CD4-positive, alpha-beta T cell (primary cell): Measurements from ENCODE around the gene ELF1. TPM values are rescaled to one million over a fixed set of nuclear protein-coding genes. Genes with fewer than 3 reads are reported as not detected.
A peak's percentile ranks its signal among the peaks of the same experiment; 100 is the strongest.

Source experiments
- ATAC-seq: fragments of 200-7000 bp; cut with Tn5 transposase; one replicate; pipeline ENCODE4 v1.10.0; 2022; ENCODE audit warnings: mild to moderate bottlenecking; ENCODE audit not compliant: poor library complexity
- CTCF ChIA-PET: fragments of 350-600 bp; sonication (Branson Sonifier 250); formaldehyde crosslinking; loops from one replicate; lab custom pipeline; 2021; ENCODE audit warnings: antibody characterized with exemption, inconsistent platforms; lab: Charles Lee
- POLR2A ChIA-PET: fragments of 350-600 bp; sonication (Branson Sonifier 250); formaldehyde crosslinking; loops from one replicate; lab custom pipeline; 2021; ENCODE audit warnings: antibody characterized with exemption, inconsistent platforms; lab: Charles Lee
- DNase-seq, 14 experiments: peaks; one replicate each; pipeline ENCODE4 v3.0.0-alpha.2; 2013 to 2020; ENCODE audit warnings: mixed read lengths in 2 of 14
- H3K27ac ChIP-seq, 2 donors: one replicate each; pipeline versions ENCODE4 v1.5.1 to v1.7.0; 2013; ENCODE audit warnings: low read length in 2 of 2, low read depth in 1 of 2, mild to moderate bottlenecking in 1 of 2
- H3K27me3 ChIP-seq, 2 experiments: 1 replicate in 1 of 2; 2 replicates in 1 of 2; pipeline versions ENCODE4 v1.6.1 to v1.7.0; 2013; ENCODE audit warnings: low read length in 2 of 2, control low read depth in 1 of 2, mild to moderate bottlenecking in 1 of 2, moderate library complexity in 1 of 2; ENCODE audit not compliant: insufficient read depth in 2 of 2, control insufficient read depth in 1 of 2
- H3K36me3 ChIP-seq: one replicate; pipeline ENCODE4 v1.6.1; 2013; ENCODE audit warnings: low read length, control low read depth; ENCODE audit not compliant: insufficient read depth
- H3K4me1 ChIP-seq: one replicate; pipeline ENCODE4 v1.6.1; 2013; ENCODE audit warnings: low read length, control low read depth; ENCODE audit not compliant: insufficient read depth
- H3K4me3 ChIP-seq: one replicate; pipeline ENCODE4 v1.5.1; 2013; ENCODE audit warnings: mild to moderate bottlenecking, low read length, moderate library complexity
- H3K9me3 ChIP-seq, 2 experiments: 1 replicate in 1 of 2; 2 replicates in 1 of 2; pipeline versions ENCODE4 v1.6.1 to v1.7.0; 2013; ENCODE audit warnings: low read length in 2 of 2, mild to moderate bottlenecking in 2 of 2, control low read depth in 1 of 2, moderate library complexity in 1 of 2; ENCODE audit not compliant: control insufficient read depth in 1 of 2, insufficient read depth in 1 of 2
- H3K27ac Mint-ChIP-seq: one replicate; pipeline ENCODE4 v1.8.0; 2020; ENCODE audit warnings: mixed read lengths
- H3K27me3 Mint-ChIP-seq: one replicate; pipeline ENCODE4 v1.8.0; 2021; ENCODE audit warnings: mixed read lengths
- H3K36me3 Mint-ChIP-seq: one replicate; pipeline ENCODE4 v1.8.0; 2021; ENCODE audit warnings: low read depth, mixed read lengths
- H3K4me1 Mint-ChIP-seq: one replicate; pipeline ENCODE4 v1.8.0; 2021; ENCODE audit warnings: low read depth, mixed read lengths
- H3K4me3 Mint-ChIP-seq: one replicate; pipeline ENCODE4 v1.8.0; 2020; ENCODE audit warnings: mild to moderate bottlenecking, mixed read lengths
- H3K9me3 Mint-ChIP-seq: one replicate; pipeline ENCODE4 v1.8.0; 2020; ENCODE audit warnings: mixed read lengths
- intact Hi-C, 2 experiments: fragments of 100-400 bp; cut with DNase I in 1 of 2; cut with micrococcal nuclease in 1 of 2; formaldehyde crosslinking; loops; one replicate each; pipeline versions ENCODE4 v1.15.1 to v1.9.0; 2023 to 2025; cut with DNase I, micrococcal nuclease
- total RNA-seq, 174 experiments: library from RNA in 2 of 174; stranded (reverse) in 2 of 174; gene quantifications; one replicate each; pipeline ENCODE4 v1.2.3 and lab custom pipeline; 2021 to 2026
- TF ChIP-seq, protein P1 (sequence below): fragments of 200-600 bp; IDR thresholded peaks from one replicate; pipeline ENCODE4 v1.8.0; 2022; ENCODE audit warnings: antibody characterized with exemption, mild to moderate bottlenecking

Gene ELF1
- total RNA-seq, 2 experiments from 2014 or later: 354 to 358 TPM

- Histone ChIP-seq H3K27ac (peak overlapping the region in 1 of 2 donors; percentile 21), H3K36me3 (peaks cover 29% of the 10 kb centered on the region), H3K4me1 (peaks cover 46% of the 10 kb centered on the region), H3K27me3 (no peaks in the 10 kb centered on the region), H3K9me3 (no peaks in the 10 kb centered on the region), H3K4me3 (no peak overlapping the region)
- ChIA-PET CTCF (interaction anchor here (1.1 to 1.6 kb wide), 6 partner anchors 10 to 52 kb away, joined by 4 to 7 read pairs (median 5); no protein-coding TSS in a partner anchor), POLR2A (interaction anchor here (0.5 to 2.9 kb wide), 12 partner anchors 9 to 81 kb away, joined by 3 to 13 read pairs (median 6); partner anchors contain the start of genes ELF1 and WBP4)
- Mint-ChIP-seq H3K36me3 (peaks cover 22% of the 10 kb centered on the region), H3K27ac (peak overlapping the region; percentile 58), H3K4me1 (peaks cover 87% of the 10 kb centered on the region), H3K27me3 (no peaks in the 10 kb centered on the region), H3K9me3 (no peaks in the 10 kb centered on the region), H3K4me3 (no peak overlapping the region)
- DNase-seq (no peak), ATAC-seq (no peak)
- TF ChIP-seq, protein P1, sequence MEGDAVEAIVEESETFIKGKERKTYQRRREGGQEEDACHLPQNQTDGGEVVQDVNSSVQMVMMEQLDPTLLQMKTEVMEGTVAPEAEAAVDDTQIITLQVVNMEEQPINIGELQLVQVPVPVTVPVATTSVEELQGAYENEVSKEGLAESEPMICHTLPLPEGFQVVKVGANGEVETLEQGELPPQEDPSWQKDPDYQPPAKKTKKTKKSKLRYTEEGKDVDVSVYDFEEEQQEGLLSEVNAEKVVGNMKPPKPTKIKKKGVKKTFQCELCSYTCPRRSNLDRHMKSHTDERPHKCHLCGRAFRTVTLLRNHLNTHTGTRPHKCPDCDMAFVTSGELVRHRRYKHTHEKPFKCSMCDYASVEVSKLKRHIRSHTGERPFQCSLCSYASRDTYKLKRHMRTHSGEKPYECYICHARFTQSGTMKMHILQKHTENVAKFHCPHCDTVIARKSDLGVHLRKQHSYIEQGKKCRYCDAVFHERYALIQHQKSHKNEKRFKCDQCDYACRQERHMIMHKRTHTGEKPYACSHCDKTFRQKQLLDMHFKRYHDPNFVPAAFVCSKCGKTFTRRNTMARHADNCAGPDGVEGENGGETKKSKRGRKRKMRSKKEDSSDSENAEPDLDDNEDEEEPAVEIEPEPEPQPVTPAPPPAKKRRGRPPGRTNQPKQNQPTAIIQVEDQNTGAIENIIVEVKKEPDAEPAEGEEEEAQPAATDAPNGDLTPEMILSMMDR: no peak
- intact Hi-C loops: no loop called here
Observed at GRCh38 chr13:41002606-41003005, 16.5 kb downstream of the ELF1 start.

- Mint-ChIP-seq H3K27me3 (no peaks in the 10 kb centered on the region), H3K27ac (peak overlapping the region; percentile 58), H3K9me3 (no peaks in the 10 kb centered on the region), H3K4me1 (peaks cover 84% of the 10 kb centered on the region), H3K4me3 (no peak overlapping the region), H3K36me3 (peaks cover 29% of the 10 kb centered on the region)
- Histone ChIP-seq H3K4me1 (peaks cover 51% of the 10 kb centered on the region), H3K4me3 (no peak overlapping the region), H3K27ac (peak overlapping the region in 1 of 2 donors; percentile 16), H3K9me3 (no peaks in the 10 kb centered on the region), H3K27me3 (no peaks in the 10 kb centered on the region), H3K36me3 (peaks cover 37% of the 10 kb centered on the region)
- ChIA-PET POLR2A (interaction anchor here (1.8 to 2.9 kb wide), 5 partner anchors 10 to 59 kb away, joined by 5 to 13 read pairs (median 12); partner anchors contain the start of genes ELF1 and WBP4), CTCF (interaction anchor here (1.2 kb wide), 1 partner anchor 9 kb away, joined by 4 read pairs; no protein-coding TSS in a partner anchor)
- DNase-seq (no peak), ATAC-seq (no peak)
- TF ChIP-seq, protein P1: no peak
- intact Hi-C loops: no loop called here
Observed at GRCh38 chr13:41001695-41002094, 17.4 kb downstream of the ELF1 start.

- Histone ChIP-seq H3K4me1 (peaks cover 53% of the 10 kb centered on the region), H3K9me3 (no peaks in the 10 kb centered on the region), H3K27ac (no peak overlapping the region), H3K4me3 (no peak overlapping the region), H3K27me3 (no peaks in the 10 kb centered on the region), H3K36me3 (peaks cover 38% of the 10 kb centered on the region)
- intact Hi-C loops: no loop called here
- POLR2A ChIA-PET: no interaction called here
- H3K27me3 Mint-ChIP-seq: no peaks in the 10 kb centered on the region
- H3K36me3 Mint-ChIP-seq: peaks cover 44% of the 10 kb centered on the region
- no peak overlapping the region for H3K4me3 Mint-ChIP-seq
- peaks cover 87% of the 10 kb centered on the region for H3K4me1 Mint-ChIP-seq
- peak overlapping the region; percentile 5 for H3K27ac Mint-ChIP-seq
- CTCF ChIA-PET: no interaction called here
- ATAC-seq (no peak), DNase-seq (no peak)
- H3K9me3 Mint-ChIP-seq: no peaks in the 10 kb centered on the region
- TF ChIP-seq, protein P1: no peak
Observed at GRCh38 chr13:40999416-40999815, 19.7 kb downstream of the ELF1 start.
